Measurements from ENCODE around the gene RAD51D.

Gene RAD51D

GRCh38 chr17:35146214-35146833 is 26.7 kb upstream of the RAD51D start:
- TF ChIP-seq MAX (IDR thresholded peaks at IDR 0.05), result no peak
- TF ChIP-seq NFIC (IDR thresholded peaks at IDR 0.05), result no peak
- TF ChIP-seq FOXM1 (IDR thresholded peaks at IDR 0.05; ENCODE audit: borderline replicate concordance, low read depth), result no peak
- TF ChIP-seq YY1 (IDR thresholded peaks at IDR 0.05; ENCODE audit: low read depth), result no peak
- TF ChIP-seq TEAD4 (IDR thresholded peaks at IDR 0.05), result no peak
- TF ChIP-seq USF1 (IDR thresholded peaks at IDR 0.05), result no peak
- no peak for TF ChIP-seq EP300 (IDR thresholded peaks at IDR 0.05; ENCODE audit: borderline replicate concordance)
- TF ChIP-seq EGR1 (IDR thresholded peaks at IDR 0.05), result no peak
- no peak for TF ChIP-seq REST (IDR thresholded peaks at IDR 0.05; ENCODE audit: low read depth)
- TF ChIP-seq TCF12 (IDR thresholded peaks at IDR 0.05; ENCODE audit: low read depth), result no peak
- TF ChIP-seq TAF1 (IDR thresholded peaks at IDR 0.05; ENCODE audit: low read depth), result no peak

- no peak for TF ChIP-seq RAD21 (IDR thresholded peaks at IDR 0.05; ENCODE audit: low read depth)
- no peak for TF ChIP-seq MAX (IDR thresholded peaks at IDR 0.05)
- no peak for TF ChIP-seq ZBTB7A (IDR thresholded peaks at IDR 0.05; ENCODE audit: low read depth)
- no peak for TF ChIP-seq TAF1 (IDR thresholded peaks at IDR 0.05; ENCODE audit: low read depth)
- TF ChIP-seq TEAD4 (IDR thresholded peaks at IDR 0.05), result no peak
- TF ChIP-seq NFIC (IDR thresholded peaks at IDR 0.05), result no peak
- no peak for TF ChIP-seq TCF12 (IDR thresholded peaks at IDR 0.05; ENCODE audit: low read depth)
- no peak for TF ChIP-seq EP300 (IDR thresholded peaks at IDR 0.05; ENCODE audit: borderline replicate concordance)
- no peak for TF ChIP-seq EGR1 (IDR thresholded peaks at IDR 0.05)
- no peak for TF ChIP-seq YY1 (IDR thresholded peaks at IDR 0.05; ENCODE audit: low read depth)
- TF ChIP-seq CEBPB (IDR thresholded peaks at IDR 0.05), result no peak
- no peak for TF ChIP-seq USF1 (IDR thresholded peaks at IDR 0.05)
- no peak for TF ChIP-seq FOXM1 (IDR thresholded peaks at IDR 0.05; ENCODE audit: borderline replicate concordance, low read depth)
Observed at GRCh38 chr17:35144840-35145239, 25.2 kb upstream of the RAD51D start.

GRCh38 chr17:35142467-35142796 is 22.8 kb upstream of the RAD51D start:
- no peak for TF ChIP-seq FOXM1 (IDR thresholded peaks at IDR 0.05; ENCODE audit: borderline replicate concordance, low read depth)
- no peak for TF ChIP-seq NFIC (IDR thresholded peaks at IDR 0.05)
- no peak for TF ChIP-seq EGR1 (IDR thresholded peaks at IDR 0.05)
- TF ChIP-seq YY1 (IDR thresholded peaks at IDR 0.05; ENCODE audit: low read depth), result no peak
- no peak for TF ChIP-seq USF1 (IDR thresholded peaks at IDR 0.05)
- TF ChIP-seq TAF1 (IDR thresholded peaks at IDR 0.05; ENCODE audit: low read depth), result no peak
- TF ChIP-seq RAD21 (IDR thresholded peaks at IDR 0.05; ENCODE audit: low read depth), result no peak
- no peak for TF ChIP-seq CEBPB (IDR thresholded peaks at IDR 0.05)
- no peak for TF ChIP-seq CREB1 (IDR thresholded peaks at IDR 0.05; ENCODE audit: low read depth)
- TF ChIP-seq MAX (IDR thresholded peaks at IDR 0.05), result no peak
- no peak for TF ChIP-seq ZBTB7A (IDR thresholded peaks at IDR 0.05; ENCODE audit: low read depth)
- no peak for TF ChIP-seq REST (IDR thresholded peaks at IDR 0.05; ENCODE audit: low read depth)
- TF ChIP-seq EP300 (IDR thresholded peaks at IDR 0.05; ENCODE audit: borderline replicate concordance), result no peak
- no peak for TF ChIP-seq TCF12 (IDR thresholded peaks at IDR 0.05; ENCODE audit: low read depth)
- no peak for TF ChIP-seq TEAD4 (IDR thresholded peaks at IDR 0.05)

GRCh38 chr17:35141681-35142466 is 22.2 kb upstream of the RAD51D start, which contains the start of gene NLE1:
TSS of gene NLE1 (minus strand) at chr17:35142303. CDS start at chr17:35142275, 28 bp downstream.
- TF ChIP-seq TEAD4 (IDR thresholded peaks at IDR 0.05) (0 out of 2 replicates have a peak, but pooled peaks have one; percentile 6), TAF1 (IDR thresholded peaks at IDR 0.05; ENCODE audit: low read depth) (peak; percentile 96), FOXM1 (IDR thresholded peaks at IDR 0.05; ENCODE audit: borderline replicate concordance, low read depth) (no peak), NFIC (IDR thresholded peaks at IDR 0.05) (no peak), RAD21 (IDR thresholded peaks at IDR 0.05; ENCODE audit: low read depth) (no peak), EGR1 (IDR thresholded peaks at IDR 0.05) (no peak), YY1 (IDR thresholded peaks at IDR 0.05; ENCODE audit: low read depth) (peak; percentile 90), REST (IDR thresholded peaks at IDR 0.05; ENCODE audit: low read depth) (no peak), USF1 (IDR thresholded peaks at IDR 0.05) (peak; percentile 89), EP300 (IDR thresholded peaks at IDR 0.05; ENCODE audit: borderline replicate concordance) (peak; percentile 46; the same call in 1 of the 2 replicates), CREB1 (IDR thresholded peaks at IDR 0.05; ENCODE audit: low read depth) (no peak; the same call in 1 of the 2 replicates), ZBTB7A (IDR thresholded peaks at IDR 0.05; ENCODE audit: low read depth) (peak; percentile 77), MAX (IDR thresholded peaks at IDR 0.05) (peak; percentile 99), TCF12 (IDR thresholded peaks at IDR 0.05; ENCODE audit: low read depth) (peak; percentile 52; the same call in 1 of the 2 replicates), CEBPB (IDR thresholded peaks at IDR 0.05) (no peak)

Measured in Ishikawa (cell line).